ENCODE measurements around the gene TMEM53. TPM values are rescaled to one million over a fixed set of nuclear protein-coding genes. Genes with fewer than 3 reads are reported as not detected.
"Not testable (repeated sequence)": the region's sequence is repeated elsewhere in the genome, so short reads cannot be mapped to it uniquely, and the experiment has no call there.

Gene TMEM53
- polyA plus RNA-seq, 2 donors, result 3.5 to 5.0 TPM

DNA sequence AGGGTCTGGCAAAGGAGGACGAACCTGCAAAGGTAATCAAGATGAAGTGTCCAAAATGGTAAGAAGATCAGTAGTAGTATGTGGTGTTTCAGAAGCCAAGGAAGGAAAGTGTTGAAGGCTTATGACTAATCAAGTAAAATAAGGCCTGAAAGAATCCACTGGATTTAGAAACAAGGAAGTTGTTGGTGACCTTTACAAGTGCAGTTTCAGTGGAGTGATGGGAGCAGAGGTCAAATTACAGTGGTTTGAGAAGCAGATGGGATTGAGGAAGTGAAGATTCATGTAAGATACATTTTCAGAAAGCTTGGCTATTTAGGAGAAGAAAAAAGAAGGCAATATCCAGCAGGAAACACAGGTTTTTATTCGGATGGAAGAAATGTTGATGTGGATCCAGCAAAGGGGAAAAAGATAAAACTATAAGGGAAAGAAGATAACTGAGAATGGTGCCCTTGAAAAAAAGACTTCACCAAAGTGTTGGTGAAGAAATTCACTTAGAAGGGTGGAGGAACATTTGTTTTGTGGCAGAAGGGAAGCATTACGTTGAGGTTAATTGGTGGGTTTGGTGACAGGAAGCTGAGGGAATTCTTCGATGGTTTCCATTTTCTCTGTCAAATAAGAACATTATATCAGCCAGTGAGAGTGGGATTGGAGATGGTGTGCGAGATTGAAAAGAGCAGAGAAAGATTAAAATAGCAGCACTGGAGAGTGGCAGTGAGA, 2.4 kb upstream of the TMEM53 start:
- H3K27ac ChIP-seq (ENCODE audit: low read depth in 2 of 2, low read length in 1 of 2), result peak overlapping the region; percentile 25 to 50
- WGBS, 2 donors, result 73 to 79% methylated on average over 5 of the region's 5 CpGs
- no peaks in the 10 kb centered on the region for H3K9me3 ChIP-seq (ENCODE audit: control insufficient read depth in 2 of 2, insufficient read depth in 1 of 2, low read depth in 1 of 2, low read length in 1 of 2)
- H3K4me3 ChIP-seq (ENCODE audit: low read depth in 1 of 2, low read length in 2 of 2), result no peak overlapping the region
- peaks cover 2 to 5% of the 10 kb centered on the region in 2 donors for H3K4me1 ChIP-seq (ENCODE audit: control insufficient read depth in 2 of 2, insufficient read depth in 2 of 2, low read length in 1 of 2)
- H3K36me3 ChIP-seq (ENCODE audit: control insufficient read depth in 2 of 2, insufficient read depth in 2 of 2, low read length in 1 of 2), result no peaks in the 10 kb centered on the region
- no peaks in the 10 kb centered on the region for H3K27me3 ChIP-seq (ENCODE audit: control insufficient read depth in 1 of 2, insufficient read depth in 2 of 2, low read length in 2 of 2)

DNA sequence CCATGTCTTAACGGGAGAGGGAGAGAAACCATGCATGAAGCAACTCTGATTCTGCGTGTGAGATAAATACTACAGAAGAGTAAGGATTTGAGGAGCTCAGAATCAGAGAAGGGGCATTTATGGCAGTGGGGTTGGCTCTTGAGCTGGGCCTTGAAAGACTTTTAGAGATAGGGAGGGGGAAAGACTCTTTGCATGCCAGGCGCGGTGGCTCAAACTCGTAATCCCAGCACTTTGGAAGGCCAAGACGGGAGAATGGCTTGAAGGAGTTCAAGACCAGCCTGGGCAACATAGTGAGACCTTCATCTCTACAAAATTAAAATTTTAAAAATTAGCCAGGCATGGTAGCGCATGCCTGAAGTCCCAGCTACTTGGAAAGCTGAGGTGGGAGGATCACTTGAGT, 905 bp upstream of the TMEM53 start:
- H3K27ac ChIP-seq (ENCODE audit: low read depth in 2 of 2, low read length in 1 of 2), result no peak overlapping the region

GRCh38 chr1:44673675-44674112, 587 bp downstream of the TMEM53 start:
- Histone ChIP-seq H3K36me3 (ENCODE audit: control insufficient read depth in 2 of 2, insufficient read depth in 2 of 2, low read length in 1 of 2) (no peaks in the 10 kb centered on the region), H3K27ac (ENCODE audit: low read depth in 2 of 2, low read length in 1 of 2) (peak overlapping the region; percentile 78 to 96), H3K4me1 (ENCODE audit: control insufficient read depth in 2 of 2, insufficient read depth in 2 of 2, low read length in 1 of 2) (peaks cover 2 to 5% of the 10 kb centered on the region in 2 donors), H3K9me3 (ENCODE audit: control insufficient read depth in 2 of 2, insufficient read depth in 1 of 2, low read depth in 1 of 2, low read length in 1 of 2) (no peaks in the 10 kb centered on the region), H3K4me3 (ENCODE audit: low read depth in 1 of 2, low read length in 2 of 2) (peak overlapping the region; percentile 48 to 60), H3K27me3 (ENCODE audit: control insufficient read depth in 1 of 2, insufficient read depth in 2 of 2, low read length in 2 of 2) (no peaks in the 10 kb centered on the region)
- 0 to 1% methylated on average over 16 of the region's 16 CpGs for WGBS, 2 donors

More for the DNA sequence above, 905 bp upstream of the TMEM53 start:
- WGBS, 2 donors, result 88 to 92% methylated on average over 7 of the region's 7 CpGs
- peaks cover 2 to 5% of the 10 kb centered on the region in 2 donors for H3K4me1 ChIP-seq (ENCODE audit: control insufficient read depth in 2 of 2, insufficient read depth in 2 of 2, low read length in 1 of 2)
- H3K9me3 ChIP-seq (ENCODE audit: control insufficient read depth in 2 of 2, insufficient read depth in 1 of 2, low read depth in 1 of 2, low read length in 1 of 2), result no peaks in the 10 kb centered on the region
- H3K36me3 ChIP-seq (ENCODE audit: control insufficient read depth in 2 of 2, insufficient read depth in 2 of 2, low read length in 1 of 2), result no peaks in the 10 kb centered on the region
- no peak overlapping the region for H3K4me3 ChIP-seq (ENCODE audit: low read depth in 1 of 2, low read length in 2 of 2)
- H3K27me3 ChIP-seq (ENCODE audit: control insufficient read depth in 1 of 2, insufficient read depth in 2 of 2, low read length in 2 of 2), result no peaks in the 10 kb centered on the region

GRCh38 chr1:44672961-44673674, 1.2 kb downstream of the TMEM53 start:
- 76 to 79% methylated on average over 14 of the region's 14 CpGs for WGBS, 2 donors
- H3K4me1 ChIP-seq (ENCODE audit: control insufficient read depth in 2 of 2, insufficient read depth in 2 of 2, low read length in 1 of 2), result peaks cover 2 to 5% of the 10 kb centered on the region in 2 donors
- no peaks in the 10 kb centered on the region for H3K36me3 ChIP-seq (ENCODE audit: control insufficient read depth in 2 of 2, insufficient read depth in 2 of 2, low read length in 1 of 2)
- H3K27ac ChIP-seq (ENCODE audit: low read depth in 2 of 2, low read length in 1 of 2), result peak overlapping the region; percentile 78 to 96
- peak overlapping the region in 1 of 2 donors; percentile 60 for H3K4me3 ChIP-seq (ENCODE audit: low read depth in 1 of 2, low read length in 2 of 2)
- H3K27me3 ChIP-seq (ENCODE audit: control insufficient read depth in 1 of 2, insufficient read depth in 2 of 2, low read length in 2 of 2), result no peaks in the 10 kb centered on the region
- no peaks in the 10 kb centered on the region for H3K9me3 ChIP-seq (ENCODE audit: control insufficient read depth in 2 of 2, insufficient read depth in 1 of 2, low read depth in 1 of 2, low read length in 1 of 2)

DNA sequence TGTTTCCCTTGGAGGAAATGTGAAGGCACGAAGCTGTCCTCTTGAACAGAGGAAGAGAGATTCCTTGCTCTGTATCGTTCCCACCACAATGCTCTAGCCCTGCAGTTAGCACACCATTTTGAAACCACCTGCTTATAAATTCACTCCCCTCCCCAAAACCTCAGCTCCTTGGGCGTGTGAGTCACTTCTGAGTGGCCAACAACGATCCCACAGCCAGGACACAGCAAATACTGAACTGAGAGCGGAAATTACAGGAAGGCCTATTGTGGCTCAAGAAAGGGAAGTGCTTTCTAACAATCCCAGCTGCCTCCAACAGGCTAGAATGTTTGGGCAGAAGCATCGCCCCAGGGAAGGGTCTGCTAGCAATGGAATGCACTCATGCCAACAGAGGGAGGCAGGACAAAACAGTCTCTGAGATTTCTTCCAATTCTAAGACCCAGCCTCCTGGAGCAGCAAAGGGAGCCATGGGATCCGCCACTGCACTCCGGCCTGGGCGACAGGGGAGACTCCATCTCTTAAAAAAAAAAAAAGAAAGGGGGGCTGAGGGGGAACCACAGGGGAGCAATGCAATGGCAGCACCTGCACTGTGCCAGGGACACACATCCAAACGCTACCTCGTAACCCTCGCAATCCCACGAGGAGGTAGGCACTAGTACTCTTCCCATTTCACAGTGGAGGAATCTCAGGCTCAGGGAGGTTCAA, 1.9 kb downstream of the TMEM53 start:
- H3K36me3 ChIP-seq (ENCODE audit: control insufficient read depth in 2 of 2, insufficient read depth in 2 of 2, low read length in 1 of 2), result no peaks in the 10 kb centered on the region
- H3K4me3 ChIP-seq (ENCODE audit: low read depth in 1 of 2, low read length in 2 of 2), result no peak overlapping the region
- WGBS, 2 donors, result 77 to 86% methylated on average over 13 of the region's 13 CpGs
- no peaks in the 10 kb centered on the region for H3K9me3 ChIP-seq (ENCODE audit: control insufficient read depth in 2 of 2, insufficient read depth in 1 of 2, low read depth in 1 of 2, low read length in 1 of 2)
- H3K27ac ChIP-seq (ENCODE audit: low read depth in 2 of 2, low read length in 1 of 2), result peak overlapping the region in 1 of 2 donors; percentile 29
- no peaks in the 10 kb centered on the region for H3K27me3 ChIP-seq (ENCODE audit: control insufficient read depth in 1 of 2, insufficient read depth in 2 of 2, low read length in 2 of 2)
- peaks cover 2 to 5% of the 10 kb centered on the region in 2 donors for H3K4me1 ChIP-seq (ENCODE audit: control insufficient read depth in 2 of 2, insufficient read depth in 2 of 2, low read length in 1 of 2)

- 87 to 91% methylated on average over 10 of the region's 10 CpGs for WGBS, 2 donors
- Histone ChIP-seq H3K36me3 (ENCODE audit: control insufficient read depth in 2 of 2, insufficient read depth in 2 of 2, low read length in 1 of 2) (no peaks in the 10 kb centered on the region), H3K4me1 (ENCODE audit: control insufficient read depth in 2 of 2, insufficient read depth in 2 of 2, low read length in 1 of 2) (peaks cover 2 to 5% of the 10 kb centered on the region in 2 donors), H3K9me3 (ENCODE audit: control insufficient read depth in 2 of 2, insufficient read depth in 1 of 2, low read depth in 1 of 2, low read length in 1 of 2) (no peaks in the 10 kb centered on the region), H3K4me3 (ENCODE audit: low read depth in 1 of 2, low read length in 2 of 2) (no peak overlapping the region), H3K27ac (ENCODE audit: low read depth in 2 of 2, low read length in 1 of 2) (no peak overlapping the region), H3K27me3 (ENCODE audit: control insufficient read depth in 1 of 2, insufficient read depth in 2 of 2, low read length in 2 of 2) (no peaks in the 10 kb centered on the region)
These were observed 3.3 kb downstream of the TMEM53 start for GRCh38 chr1:44670751-44671640.

- not testable (repeated sequence) for H3K9me3 ChIP-seq (ENCODE audit: control insufficient read depth in 2 of 2, insufficient read depth in 1 of 2, low read depth in 1 of 2, low read length in 1 of 2); H3K4me1 ChIP-seq (ENCODE audit: control insufficient read depth in 2 of 2, insufficient read depth in 2 of 2, low read length in 1 of 2); H3K4me3 ChIP-seq (ENCODE audit: low read depth in 1 of 2, low read length in 2 of 2); H3K36me3 ChIP-seq (ENCODE audit: control insufficient read depth in 2 of 2, insufficient read depth in 2 of 2, low read length in 1 of 2); H3K27ac ChIP-seq (ENCODE audit: low read depth in 2 of 2, low read length in 1 of 2); H3K27me3 ChIP-seq (ENCODE audit: control insufficient read depth in 1 of 2, insufficient read depth in 2 of 2, low read length in 2 of 2)
- 91 to 100% methylated on average over 1 of the region's 1 CpG for WGBS, 2 donors
These were observed 7.6 kb downstream of the TMEM53 start for GRCh38 chr1:44666719-44667118.

GRCh38 chr1:44664730-44665370, 9.4 kb downstream of the TMEM53 start:
- H3K27me3 ChIP-seq (ENCODE audit: control insufficient read depth in 1 of 2, insufficient read depth in 2 of 2, low read length in 2 of 2), result no peaks in the 10 kb centered on the region
- H3K36me3 ChIP-seq (ENCODE audit: control insufficient read depth in 2 of 2, insufficient read depth in 2 of 2, low read length in 1 of 2), result no peaks in the 10 kb centered on the region
- 84 to 88% methylated on average over 12 of the region's 12 CpGs for WGBS, 2 donors
- H3K27ac ChIP-seq (ENCODE audit: low read depth in 2 of 2, low read length in 1 of 2), result no peak overlapping the region
- H3K4me1 ChIP-seq (ENCODE audit: control insufficient read depth in 2 of 2, insufficient read depth in 2 of 2, low read length in 1 of 2), result no peaks in the 10 kb centered on the region
- H3K4me3 ChIP-seq (ENCODE audit: low read depth in 1 of 2, low read length in 2 of 2), result no peak overlapping the region
- H3K9me3 ChIP-seq (ENCODE audit: control insufficient read depth in 2 of 2, insufficient read depth in 1 of 2, low read depth in 1 of 2, low read length in 1 of 2), result no peaks in the 10 kb centered on the region
